Mesodermal cell (in vitro differentiated cells): ENCODE data around the gene TRPV6. TPM values are rescaled to one million over a fixed set of nuclear protein-coding genes. Genes with fewer than 3 reads are reported as not detected.

Experiments used
- H3K27ac ChIP-seq: 2 replicates; pipeline ENCODE4 v1.7.0; 2013; ENCODE audit warnings: mild to moderate bottlenecking, low read depth, low read length, moderate library complexity; ENCODE audit not compliant: severe bottlenecking
- H3K36me3 ChIP-seq: 2 replicates; pipeline ENCODE4 v1.7.1; 2013; ENCODE audit warnings: mild to moderate bottlenecking, low read length, moderate library complexity; ENCODE audit not compliant: control insufficient read depth, insufficient read depth
- H3K4me1 ChIP-seq: one replicate; pipeline ENCODE4 v1.7.1; 2013; ENCODE audit warnings: mild to moderate bottlenecking, low read length; ENCODE audit not compliant: insufficient read depth, control insufficient read depth, poor library complexity, severe bottlenecking
- H3K4me3 ChIP-seq: 2 replicates; pipeline ENCODE4 v1.7.0; 2013; ENCODE audit warnings: low read length, control low read depth, mild to moderate bottlenecking; ENCODE audit not compliant: insufficient read depth, poor library complexity, severe bottlenecking; ENCODE audit errors: extremely low read depth
- H3K9me3 ChIP-seq: 2 replicates; pipeline ENCODE4 v1.7.1; 2013; ENCODE audit warnings: mild to moderate bottlenecking, low read length, moderate library complexity; ENCODE audit not compliant: control insufficient read depth
- WGBS, 2 experiments: methylation state at CpG; one replicate each; pipeline ENCODE4 v1.1.5; 2013; ENCODE audit warnings: missing lambda C conversion rate in 2 of 2; ENCODE audit not compliant: insufficient coverage in 2 of 2; 5-methylcytosine and 5-hydroxymethylcytosine counted together
- polyA plus RNA-seq, 2 experiments: library from polyadenylated mRNA; stranded (reverse); fragments of 50-300 nt; gene quantifications; one replicate each; pipeline ENCODE4 v1.2.3, GENCODE V29; 2013

Gene TRPV6
- polyA plus RNA-seq (2013, experiment 1 of 2), result not detected
- 0.10 TPM for polyA plus RNA-seq (2013, experiment 2 of 2)

DNA sequence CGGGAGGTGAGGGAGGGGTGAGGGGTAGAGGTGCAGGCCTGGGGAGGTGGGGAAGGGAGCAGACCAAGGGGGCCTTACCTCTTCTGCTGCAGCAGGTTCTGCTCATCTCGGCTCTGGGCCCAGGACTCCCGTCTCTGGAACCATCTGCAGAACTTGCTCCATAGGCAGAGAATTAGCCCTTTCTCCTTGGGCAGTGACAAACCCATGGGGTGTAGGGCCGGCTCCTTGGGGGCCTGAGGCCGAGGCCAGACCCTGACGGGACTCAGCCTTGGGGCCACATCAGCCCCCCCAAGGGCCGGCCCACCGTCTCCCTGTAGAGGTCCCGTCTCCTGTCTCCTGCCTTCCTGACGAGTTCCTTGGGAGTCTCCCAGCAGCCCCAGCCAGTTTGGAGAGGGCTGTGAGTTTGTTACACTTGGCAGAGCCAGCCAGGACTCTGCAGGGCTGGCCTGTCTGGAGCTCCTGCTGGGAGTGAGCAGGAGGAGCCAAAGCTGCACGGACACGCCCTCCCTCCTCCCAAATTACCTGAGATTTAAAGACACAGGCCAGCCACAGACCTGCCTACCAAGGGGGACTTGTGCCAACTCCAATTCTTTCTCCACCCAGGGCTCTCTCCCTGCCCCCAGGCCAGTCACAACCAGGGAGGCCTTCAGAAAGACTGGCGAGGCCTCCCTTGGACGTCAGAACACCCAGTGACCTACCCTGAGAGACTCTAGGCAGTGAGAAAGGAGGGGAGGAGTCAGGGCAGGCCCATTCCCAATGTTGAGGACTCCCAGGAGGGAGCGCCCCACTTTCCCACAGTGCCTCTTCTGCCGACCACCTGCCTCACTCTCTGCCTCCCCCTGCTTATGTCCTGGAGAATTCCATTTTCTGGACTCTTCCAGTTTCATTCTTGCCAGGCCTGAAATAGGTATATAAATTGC lies at the start of gene TRPV6:
Gene TRPV6, minus strand, starts transcription at position 435 of the 920 bp plus-strand sequence.
- no peak within 1 kb of the TSS for H3K4me3 ChIP-seq
- H3K36me3 ChIP-seq, result no peaks in the 10 kb centered on the region
- no peak within 1 kb of the TSS for H3K27ac ChIP-seq
- no peaks in the 10 kb centered on the region for H3K9me3 ChIP-seq
- 62 to 72% methylated on average over 9 to 15 of the region's 16 CpGs for WGBS, 2 experiments
- H3K4me1 ChIP-seq, result no peaks in the 10 kb centered on the region

DNA sequence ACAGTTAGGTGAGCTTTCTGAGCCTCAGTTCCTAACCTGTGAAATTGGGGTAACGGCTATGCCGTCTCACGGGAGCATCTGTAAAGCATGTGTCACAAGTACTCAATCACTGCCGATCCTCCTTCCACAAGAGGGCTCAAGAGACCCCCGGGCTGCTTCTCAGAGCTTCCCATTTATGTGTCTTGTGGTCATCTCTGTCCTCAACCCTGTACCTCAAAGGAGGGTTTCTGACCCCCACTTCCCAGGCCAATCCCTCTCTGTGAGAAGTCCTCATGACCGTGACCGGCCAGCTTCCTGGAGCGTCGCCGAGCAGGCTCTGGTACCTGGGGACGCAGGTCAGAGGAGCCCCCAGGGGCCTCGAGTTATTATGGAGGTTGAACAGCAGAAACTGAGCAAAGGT lies 48.5 kb upstream of the TRPV6 start:
- H3K4me3 ChIP-seq, result no peak overlapping the region
- 89 to 94% methylated on average over 11 to 12 of the region's 12 CpGs for WGBS, 2 experiments

DNA sequence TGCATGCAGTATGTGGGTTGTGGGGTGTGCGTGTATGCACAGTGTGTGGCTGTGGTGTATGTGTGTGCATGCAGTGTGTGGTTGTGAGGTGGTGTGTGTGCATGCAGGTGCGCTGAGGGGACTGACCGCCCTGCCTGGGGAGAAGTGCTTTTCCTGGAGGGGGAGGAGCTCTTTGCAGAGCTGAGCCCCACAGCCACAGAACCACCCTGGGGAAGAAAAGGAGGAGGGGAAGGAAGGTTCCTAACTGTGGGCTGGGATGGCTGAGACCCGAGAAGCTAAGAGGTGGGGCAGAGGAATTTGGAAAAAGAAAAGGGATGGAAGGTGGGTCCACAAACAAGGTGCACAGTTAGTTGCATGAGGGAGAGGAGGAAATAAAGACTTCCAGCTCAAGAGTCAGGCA lies 48.1 kb upstream of the TRPV6 start, which contains the start of gene TRPV5:
Gene TRPV5, minus strand, starts transcription at position 123 of the 400 bp plus-strand sequence. CDS start 287 bp downstream, outside the sequence.
- H3K4me1 ChIP-seq, result no peaks in the 10 kb centered on the region
- no peaks in the 10 kb centered on the region for H3K36me3 ChIP-seq
- WGBS, 2 experiments, result 82 to 100% methylated on average over 2 to 4 of the region's 4 CpGs
- no peak within 1 kb of the TSS for H3K4me3 ChIP-seq
- H3K9me3 ChIP-seq, result no peaks in the 10 kb centered on the region
- H3K27ac ChIP-seq, result no peak within 1 kb of the TSS

More for the DNA sequence above, 48.5 kb upstream of the TRPV6 start:
- no peaks in the 10 kb centered on the region for H3K4me1 ChIP-seq
- no peaks in the 10 kb centered on the region for H3K9me3 ChIP-seq
- H3K36me3 ChIP-seq, result no peaks in the 10 kb centered on the region
- no peak overlapping the region for H3K27ac ChIP-seq

DNA sequence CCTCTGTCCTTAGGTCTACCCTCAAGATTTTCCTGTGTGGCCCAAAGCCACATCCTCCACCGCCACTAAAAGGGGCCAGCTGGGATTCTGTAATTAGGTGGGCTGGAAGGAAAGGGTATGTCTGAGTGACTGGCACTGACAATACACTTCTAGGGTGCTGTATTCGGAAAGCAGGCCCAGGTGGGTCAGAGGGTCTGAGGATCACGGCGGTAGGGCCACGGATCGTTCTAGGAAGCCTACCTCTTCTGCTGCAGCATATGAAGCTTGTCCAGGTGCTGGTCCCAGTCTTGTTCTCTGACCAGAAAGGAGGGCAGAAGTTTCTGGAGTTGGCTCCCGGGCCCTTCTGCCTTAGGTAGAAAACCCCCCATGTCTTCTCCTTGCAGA lies 47.5 kb upstream of the TRPV6 start:
- Histone ChIP-seq H3K9me3 (no peaks in the 10 kb centered on the region), H3K27ac (no peak overlapping the region), H3K4me3 (no peak overlapping the region), H3K4me1 (no peaks in the 10 kb centered on the region), H3K36me3 (no peaks in the 10 kb centered on the region)
- 93 to 96% methylated on average over 5 to 6 of the region's 7 CpGs for WGBS, 2 experiments

DNA sequence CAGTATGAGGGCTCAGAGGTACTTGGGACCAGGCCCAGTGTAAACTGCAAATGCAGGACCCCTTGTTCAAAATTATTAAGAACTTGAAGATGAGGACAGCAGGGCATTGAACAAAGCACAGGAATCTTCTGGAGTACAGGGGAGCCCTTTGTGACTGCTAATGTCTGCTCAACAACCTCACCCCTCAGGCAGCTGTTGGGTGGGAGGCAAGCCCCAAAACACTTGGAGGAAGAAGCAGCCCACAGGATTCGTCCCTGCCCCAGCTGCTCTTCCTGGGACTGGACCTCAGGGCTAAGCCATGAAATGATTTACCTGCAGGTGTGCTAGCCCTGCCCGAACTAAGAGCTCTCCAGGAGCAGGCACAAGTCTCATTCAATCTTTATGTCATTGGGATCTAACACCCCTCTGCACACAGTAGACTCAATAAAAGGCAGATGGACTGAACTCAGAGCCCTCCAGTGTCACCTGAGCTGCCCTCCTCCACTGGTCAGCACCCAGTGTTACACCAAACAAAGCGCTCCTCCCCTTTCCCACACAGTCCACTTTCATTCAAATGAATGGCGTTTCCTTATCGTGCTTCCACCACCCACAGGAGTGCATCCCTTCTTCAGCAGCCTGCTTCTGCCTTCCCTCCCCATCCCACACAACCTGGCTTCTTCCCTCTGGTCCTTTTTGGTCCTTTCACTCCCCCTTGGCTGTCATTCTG lies 47.0 kb upstream of the TRPV6 start:
- Histone ChIP-seq H3K9me3 (no peaks in the 10 kb centered on the region), H3K27ac (no peak overlapping the region), H3K4me3 (no peak overlapping the region), H3K4me1 (no peaks in the 10 kb centered on the region), H3K36me3 (no peaks in the 10 kb centered on the region)
- 54 to 70% methylated on average over 5 of the region's 5 CpGs for WGBS, 2 experiments

DNA sequence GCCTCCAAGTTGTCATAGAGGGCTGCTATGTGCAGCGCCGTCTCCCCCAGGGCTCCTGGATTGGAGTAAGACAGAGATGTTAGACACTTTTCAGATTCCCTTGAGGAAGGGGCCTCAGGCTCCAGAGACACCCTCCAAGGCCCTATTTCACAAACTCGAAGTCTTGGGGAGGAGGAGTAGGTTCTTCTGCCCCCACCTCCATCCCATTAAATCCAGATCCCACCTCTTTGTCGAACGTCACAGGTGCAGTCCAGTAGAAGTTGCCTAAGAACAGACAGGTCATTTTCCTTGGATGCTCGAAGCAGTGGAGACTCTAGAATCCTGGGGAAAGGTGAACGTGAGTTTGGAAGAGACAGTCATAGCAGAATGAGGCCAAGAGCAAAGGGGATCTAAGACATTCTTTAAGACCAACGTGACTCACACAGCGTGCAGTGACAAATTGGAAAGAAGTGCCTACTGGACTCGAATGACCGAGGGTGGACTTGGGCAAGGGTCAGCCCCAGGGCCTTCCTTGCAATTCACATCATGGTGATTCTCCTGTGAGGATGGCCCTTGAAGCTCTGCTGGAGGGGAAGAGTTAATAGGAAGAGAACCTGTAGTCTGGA lies 44.7 kb upstream of the TRPV6 start:
- H3K4me3 ChIP-seq, result no peak overlapping the region
- no peaks in the 10 kb centered on the region for H3K9me3 ChIP-seq
- no peaks in the 10 kb centered on the region for H3K4me1 ChIP-seq
- H3K36me3 ChIP-seq, result no peaks in the 10 kb centered on the region
- H3K27ac ChIP-seq, result no peak overlapping the region
- 89 to 96% methylated on average over 8 of the region's 11 CpGs for WGBS, 2 experiments

DNA sequence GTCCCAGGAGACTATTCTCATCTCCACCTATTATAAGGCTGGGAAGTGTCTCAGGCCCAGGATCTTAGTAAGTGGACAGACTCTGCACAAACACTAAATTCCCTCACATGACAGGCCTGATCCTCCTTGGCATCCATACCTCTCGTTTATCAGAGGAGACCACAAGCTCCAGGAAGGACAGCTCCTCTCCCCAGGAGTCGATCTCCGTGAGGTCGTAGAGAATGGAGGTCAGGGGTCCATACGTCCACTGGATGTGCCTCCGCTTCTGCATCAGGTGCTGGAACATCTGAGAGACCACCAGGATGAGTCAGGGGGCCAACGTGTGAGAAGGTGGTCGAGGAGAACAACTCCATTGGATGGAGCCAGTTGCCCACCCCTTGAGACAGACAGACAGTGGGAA lies 42.4 kb upstream of the TRPV6 start:
- H3K4me3 ChIP-seq, result no peak overlapping the region
- H3K4me1 ChIP-seq, result no peaks in the 10 kb centered on the region
- 70 to 80% methylated on average over 8 of the region's 8 CpGs for WGBS, 2 experiments
- H3K36me3 ChIP-seq, result no peaks in the 10 kb centered on the region
- no peaks in the 10 kb centered on the region for H3K9me3 ChIP-seq
- H3K27ac ChIP-seq, result no peak overlapping the region

DNA sequence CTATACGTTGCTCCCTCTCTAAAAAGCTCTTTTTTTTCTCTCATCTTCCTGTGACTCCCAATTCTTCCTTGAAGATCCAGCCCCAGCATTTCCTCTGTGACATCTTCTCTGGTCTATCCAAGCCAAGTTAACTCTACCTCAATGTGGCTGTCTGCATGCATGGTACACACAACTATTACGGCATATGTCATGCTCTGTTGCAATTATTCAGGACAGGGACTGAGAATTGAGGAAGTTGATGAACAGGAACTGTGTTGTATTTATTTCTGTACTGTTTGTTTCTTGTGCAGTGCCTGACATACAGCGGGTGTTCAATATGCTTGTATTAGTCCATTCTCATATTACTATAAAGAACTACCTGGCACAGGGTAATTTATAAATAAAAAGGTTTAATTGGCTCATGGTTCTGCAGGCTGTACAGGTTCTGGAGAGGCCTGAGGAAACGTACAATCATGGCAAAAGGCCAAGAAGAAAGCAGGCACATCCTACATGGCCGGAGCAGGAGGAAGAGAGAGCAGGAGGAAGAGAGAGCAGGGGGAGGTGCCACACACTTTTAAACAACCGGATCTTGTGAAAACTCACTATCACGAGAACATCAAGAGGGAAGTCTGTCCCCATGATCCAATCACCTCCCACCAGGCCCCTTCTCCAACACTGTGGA lies 41.7 kb upstream of the TRPV6 start:
- H3K27ac ChIP-seq, result no peak overlapping the region
- H3K4me1 ChIP-seq, result no peaks in the 10 kb centered on the region
- H3K9me3 ChIP-seq, result no peaks in the 10 kb centered on the region
- no peak overlapping the region for H3K4me3 ChIP-seq
- no peaks in the 10 kb centered on the region for H3K36me3 ChIP-seq
- WGBS, 2 experiments, result 80 to 86% methylated on average over 2 to 3 of the region's 7 CpGs

DNA sequence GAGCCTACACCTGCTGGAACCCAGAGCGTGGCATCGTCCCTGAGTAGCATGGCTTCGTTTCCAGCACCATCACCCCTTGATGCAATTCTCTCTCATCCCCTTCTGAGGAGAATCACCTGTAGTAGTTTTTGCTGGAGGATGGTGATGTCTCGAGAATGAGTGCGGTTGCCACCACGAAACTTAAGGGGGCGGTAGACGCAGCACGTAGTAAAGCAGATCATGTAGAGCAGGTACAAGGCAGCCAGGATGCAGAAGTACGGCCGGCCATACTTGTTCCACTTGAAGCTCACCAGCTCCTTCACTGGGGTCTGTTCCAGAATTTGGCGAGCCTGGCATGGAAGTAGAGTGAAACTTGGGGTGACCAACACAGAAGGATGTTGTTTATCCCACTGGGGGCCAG lies 39.9 kb upstream of the TRPV6 start:
- no peaks in the 10 kb centered on the region for H3K9me3 ChIP-seq
- no peak overlapping the region for H3K27ac ChIP-seq
- no peaks in the 10 kb centered on the region for H3K36me3 ChIP-seq
- no peak overlapping the region for H3K4me3 ChIP-seq
- 74 to 79% methylated on average over 6 to 11 of the region's 12 CpGs for WGBS, 2 experiments
- H3K4me1 ChIP-seq, result no peaks in the 10 kb centered on the region

DNA sequence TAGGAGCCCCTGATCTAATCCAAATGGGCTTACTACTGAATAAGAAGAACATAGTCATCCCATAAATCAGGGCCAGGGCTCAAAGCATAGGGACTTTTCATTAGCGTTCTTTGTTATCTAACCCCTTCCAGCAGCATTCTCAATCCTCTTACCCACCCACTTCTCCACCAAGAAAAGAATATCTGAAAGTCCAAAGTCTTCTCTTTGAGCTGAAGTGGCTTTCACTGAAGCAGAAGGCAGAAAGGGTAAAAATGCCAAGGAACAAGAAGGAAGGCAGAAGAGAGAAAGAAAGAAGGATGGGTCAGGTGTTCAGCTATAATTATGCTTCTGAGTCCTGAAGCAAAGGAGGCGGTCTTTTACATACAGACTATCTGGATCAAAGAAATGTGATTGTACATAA lies 37.8 kb upstream of the TRPV6 start:
- no peaks in the 10 kb centered on the region for H3K36me3 ChIP-seq
- no peak overlapping the region for H3K4me3 ChIP-seq
- no peaks in the 10 kb centered on the region for H3K4me1 ChIP-seq
- WGBS, 2 experiments, result 50% methylated on average over 2 of the region's 2 CpGs; no CpG with 5 or more reads in 1 of the 2 experiments
- no peaks in the 10 kb centered on the region for H3K9me3 ChIP-seq
- no peak overlapping the region for H3K27ac ChIP-seq
